ENCODE data around the gene CCDC38.
"Not testable (repeated sequence)": the region's sequence is repeated elsewhere in the genome, so short reads cannot be mapped to it uniquely, and the experiment has no call there.

The CCDC38 gene

GRCh38 chr12:95887311-95887710 lies 55.1 kb downstream of the CCDC38 start:
- DNase-seq (ENCODE audit: insufficient read length, low spot score) = no peak
- FAIRE-seq = no peak

GRCh38 chr12:95884998-95885397 lies 57.4 kb downstream of the CCDC38 start:
- FAIRE-seq (no peak), DNase-seq (ENCODE audit: insufficient read length, low spot score) (no peak)

GRCh38 chr12:95882873-95883272 lies 59.5 kb downstream of the CCDC38 start:
- DNase-seq (ENCODE audit: insufficient read length, low spot score) = no peak
- FAIRE-seq = no peak

- DNase-seq (ENCODE audit: insufficient read length, low spot score) = no peak
- FAIRE-seq = no peak
These were observed 60.3 kb downstream of the CCDC38 start for GRCh38 chr12:95882080-95882479.

- FAIRE-seq (no peak), DNase-seq (ENCODE audit: insufficient read length, low spot score) (no peak)
These were observed 61.0 kb downstream of the CCDC38 start for GRCh38 chr12:95881331-95881955.

GRCh38 chr12:95880895-95881294 lies 61.5 kb downstream of the CCDC38 start:
- DNase-seq (ENCODE audit: insufficient read length, low spot score) (no peak), FAIRE-seq (no peak)

- no peak for DNase-seq (ENCODE audit: insufficient read length, low spot score)
- FAIRE-seq = no peak
These were observed 64.8 kb downstream of the CCDC38 start for GRCh38 chr12:95877622-95878021.

- FAIRE-seq (no peak), DNase-seq (ENCODE audit: insufficient read length, low spot score) (no peak)
These were observed 68.0 kb downstream of the CCDC38 start for GRCh38 chr12:95874452-95874851.

GRCh38 chr12:95870897-95871296 lies 71.5 kb downstream of the CCDC38 start:
- DNase-seq (ENCODE audit: insufficient read length, low spot score) (no peak), FAIRE-seq (no peak)

GRCh38 chr12:95863337-95863736 lies 79.1 kb downstream of the CCDC38 start:
- FAIRE-seq = no peak
- DNase-seq (ENCODE audit: insufficient read length, low spot score) = no peak

GRCh38 chr12:95862038-95862437 lies 80.4 kb downstream of the CCDC38 start:
- no peak for DNase-seq (ENCODE audit: insufficient read length, low spot score)
- no peak for FAIRE-seq

GRCh38 chr12:95859947-95860850 lies 82.2 kb downstream of the CCDC38 start:
- DNase-seq (ENCODE audit: insufficient read length, low spot score) (no peak), FAIRE-seq (no peak)

- no peak for FAIRE-seq
These were observed 83.0 kb downstream of the CCDC38 start for GRCh38 chr12:95859344-95859816.

GRCh38 chr12:95858451-95859343 lies 83.7 kb downstream of the CCDC38 start, which contains the start of gene SNRPF:
Gene SNRPF (plus strand): TSS chr12:95858952. CDS start chr12:95859074, 122 bp downstream.
- FAIRE-seq = peak; percentile 96
- peak; percentile 99 for DNase-seq (ENCODE audit: insufficient read length, low spot score)

More at GRCh38 chr12:95859344-95859816, 83.0 kb downstream of the CCDC38 start:
- no peak for DNase-seq (ENCODE audit: insufficient read length, low spot score)

- FAIRE-seq (no peak), DNase-seq (ENCODE audit: insufficient read length, low spot score) (no peak)
These were observed 84.6 kb downstream of the CCDC38 start for GRCh38 chr12:95857799-95858198.

- FAIRE-seq = no peak
- DNase-seq (ENCODE audit: insufficient read length, low spot score) = no peak
These were observed 85.3 kb downstream of the CCDC38 start for GRCh38 chr12:95857156-95857555.

GRCh38 chr12:95852133-95852532 lies 90.3 kb downstream of the CCDC38 start:
- no peak for FAIRE-seq

GRCh38 chr12:95851606-95852005 lies 90.8 kb downstream of the CCDC38 start:
- FAIRE-seq = no peak
- no peak for DNase-seq (ENCODE audit: insufficient read length, low spot score)

More at GRCh38 chr12:95852133-95852532, 90.3 kb downstream of the CCDC38 start:
- no peak for DNase-seq (ENCODE audit: insufficient read length, low spot score)

GRCh38 chr12:95848575-95849388 lies 93.6 kb downstream of the CCDC38 start:
- FAIRE-seq (no peak), DNase-seq (ENCODE audit: insufficient read length, low spot score) (peak; percentile 22)

GRCh38 chr12:95842426-95842825 lies 100.0 kb downstream of the CCDC38 start:
- DNase-seq (ENCODE audit: insufficient read length, low spot score); FAIRE-seq: not testable (repeated sequence)
